Endothelial cell of umbilical vein (primary cell): ENCODE results near the gene SCGB3A1. TPM values are rescaled to one million over a fixed set of nuclear protein-coding genes. Genes with fewer than 3 reads are reported as not detected.

Experiments used
- BruUV-seq: library from RNA; stranded (reverse); fragments of 400-500 nt; replicated peaks from 2 replicates; lab custom pipeline; 2021; lab: Mats Ljungman, UMichigan
- CTCF ChIA-PET: fragments of 300-600, 350-600 bp; sonication (Branson Sonifier 250); formaldehyde crosslinking; loops from one replicate; lab custom pipeline; 2021; ENCODE audit warnings: antibody characterized with exemption, inconsistent platforms; lab: Charles Lee
- POLR2A ChIA-PET: fragments of 300-600, 350-600 bp; sonication (Branson Sonifier 250); formaldehyde crosslinking; loops from one replicate; lab custom pipeline; 2021; ENCODE audit warnings: antibody characterized with exemption, inconsistent platforms; lab: Charles Lee
- DNase-seq: peaks from one replicate; pipeline ENCODE4 v3.0.0-alpha.2; 2011; ENCODE audit warnings: low read depth, low spot score
- FAIRE-seq: peaks from 2 replicates; lab custom pipeline; 2011; peaks lifted over from hg19 to GRCh38; lab: Jason Lieb, UNC
- H2AFZ ChIP-seq: 2 replicates; pipeline ENCODE4 v1.6.0; 2012; ENCODE audit warnings: low read depth, low read length, control low read depth, inconsistent platforms
- H3K27ac ChIP-seq: 2 replicates; pipeline ENCODE4 v1.5.1; 2011; ENCODE audit warnings: low read depth, mild to moderate bottlenecking, control low read depth, low read length, moderate library complexity; ENCODE audit not compliant: insufficient read depth
- H3K27me3 ChIP-seq, 2 experiments: 2 replicates each; pipeline versions ENCODE4 v1.6.0 to v1.6.1; 2011; ENCODE audit warnings: low read length in 2 of 2, mixed read lengths in 1 of 2; ENCODE audit not compliant: control insufficient read depth in 2 of 2, insufficient read depth in 2 of 2
- H3K36me3 ChIP-seq, 2 experiments: 2 replicates in 1 of 2; 3 replicates in 1 of 2; pipeline ENCODE4 v1.5.1; 2011; ENCODE audit warnings: low read length in 2 of 2, mild to moderate bottlenecking in 1 of 2, moderate library complexity in 1 of 2; ENCODE audit not compliant: control insufficient read depth in 2 of 2, insufficient read depth in 2 of 2; ENCODE audit errors: extremely low read depth in 1 of 2
- H3K4me1 ChIP-seq: 3 replicates; pipeline ENCODE4 v1.5.1; 2011; ENCODE audit warnings: mild to moderate bottlenecking, low read length; ENCODE audit not compliant: control insufficient read depth, insufficient read depth; ENCODE audit errors: extremely low read depth
- H3K4me2 ChIP-seq: 2 replicates; pipeline ENCODE4 v1.6.1; 2011; ENCODE audit warnings: low read length, control low read depth, mixed read lengths; ENCODE audit not compliant: insufficient read depth
- H3K4me3 ChIP-seq, 3 experiments: fragments of 200-600 bp in 1 of 3; sonication (generic), shearing (Covaris generic) in 1 of 3; replicated peaks in 1 of 3; 2 replicates each; pipeline ENCODE4 v1.5.1; 2011 to 2016; ENCODE audit warnings: control low read depth in 3 of 3, low read length in 3 of 3, mild to moderate bottlenecking in 2 of 3, inconsistent platforms in 1 of 3, low read depth in 1 of 3, moderate library complexity in 1 of 3; ENCODE audit not compliant: insufficient read depth in 1 of 3
- H3K79me2 ChIP-seq: 2 replicates; pipeline ENCODE4 v1.6.0; 2012; ENCODE audit warnings: low read length, inconsistent platforms; ENCODE audit not compliant: control insufficient read depth, insufficient read depth
- H3K9ac ChIP-seq: replicated peaks from 2 replicates; pipeline ENCODE3; 2011; ENCODE audit warnings: low read length, control low read depth; ENCODE audit not compliant: insufficient read depth; ENCODE audit errors: extremely low read depth
- H3K9me1 ChIP-seq: replicated peaks from 3 replicates; pipeline ENCODE4 v1.6.0; 2011; ENCODE audit warnings: mild to moderate bottlenecking, low read length; ENCODE audit not compliant: control insufficient read depth, insufficient read depth; ENCODE audit errors: extremely low read depth
- H3K9me3 ChIP-seq: replicated peaks from 2 replicates; pipeline ENCODE4 v1.5.1; 2012; ENCODE audit warnings: low read length, inconsistent platforms; ENCODE audit not compliant: control insufficient read depth, insufficient read depth
- H4K20me1 ChIP-seq: replicated peaks from 2 replicates; pipeline ENCODE3; 2011; ENCODE audit warnings: mild to moderate bottlenecking, low read length; ENCODE audit not compliant: control insufficient read depth, insufficient read depth; ENCODE audit errors: extremely low read depth
- CTCF ChIP-seq, 2 donors: IDR thresholded peaks; 1 replicate in 1 of 2; 2 replicates in 1 of 2; pipeline ENCODE4 v1.5.1; 2011; ENCODE audit warnings: low read length in 2 of 2, mild to moderate bottlenecking in 2 of 2, moderate library complexity in 2 of 2, control low read depth in 1 of 2, inconsistent platforms in 1 of 2, low read depth in 1 of 2; ENCODE audit not compliant: insufficient read depth in 1 of 2; ENCODE audit errors: extremely low read depth in 1 of 2
- EZH2 ChIP-seq: IDR thresholded peaks from 2 replicates; pipeline ENCODE4 v1.6.1; 2012; ENCODE audit warnings: borderline replicate concordance, low read depth, mild to moderate bottlenecking, moderate library complexity, low read length, inconsistent platforms; ENCODE audit not compliant: severe bottlenecking
- FOS ChIP-seq: IDR thresholded peaks from 2 replicates; pipeline ENCODE4 v1.6.1; 2011; ENCODE audit warnings: mild to moderate bottlenecking, low read length, moderate library complexity, borderline replicate concordance; ENCODE audit not compliant: insufficient read depth
- GATA2 ChIP-seq: IDR thresholded peaks from 2 replicates; pipeline ENCODE4 v1.7.0; 2011; ENCODE audit warnings: low read depth, mild to moderate bottlenecking, moderate library complexity, mixed read lengths, low read length; ENCODE audit not compliant: insufficient read length, insufficient read depth
- MAX ChIP-seq: IDR thresholded peaks from 2 replicates; pipeline ENCODE4 v1.6.1; 2011; ENCODE audit not compliant: insufficient read depth, insufficient read length
- MYC ChIP-seq: IDR thresholded peaks from one replicate; pipeline ENCODE4 v1.6.1; 2011; ENCODE audit warnings: mild to moderate bottlenecking, low read depth, low read length
- POLR2AphosphoS5 ChIP-seq: IDR thresholded peaks from 2 replicates; pipeline ENCODE4 v1.6.1; 2012; ENCODE audit warnings: low read depth, mild to moderate bottlenecking, control low read depth, low read length, moderate library complexity; ENCODE audit not compliant: insufficient read depth
- dilution Hi-C: fragments of 300-500 bp; cut with MboI; formaldehyde crosslinking; loops from one replicate; pipeline ENCODE4 v1.15.0; 2019; ENCODE audit warnings: low sequenced_read_pairs; ENCODE audit not compliant: extremely low pct_ligation_motif_present
- intact Hi-C: fragments of 100-400 bp; cut with micrococcal nuclease; formaldehyde crosslinking; loops from one replicate; pipeline ENCODE4 v1.10.0; 2022
- polyA plus RNA-seq, 4 experiments: library from polyadenylated mRNA; depleted of rRNA in 3 of 4; stranded (reverse) in 3 of 4; unstranded in 1 of 4; fragments of >200 nt; gene quantifications; 2 replicates each; pipeline versions ENCODE4 v1.2.1 to v1.2.3, GENCODE V29; 2011 to 2012; ENCODE audit warnings: missing spikeins in 1 of 4
- total RNA-seq: library from RNA; stranded (reverse); gene quantifications from 2 replicates; pipeline ENCODE4 v1.2.3, GENCODE V29; 2021

The SCGB3A1 gene
- total and polyA plus RNA-seq, 2 donors (not counting 3 experiments of a cell fraction or from before 2014, with no cell fraction given) = 0.73 TPM; not detected in 1

- H3K79me2 ChIP-seq = no peaks in the 10 kb centered on the region
- intact Hi-C loops (no loop called here), dilution Hi-C loops (no loop called here)
- H3K4me1 ChIP-seq = no peaks in the 10 kb centered on the region
- no peak overlapping the region for H3K4me2 ChIP-seq
- ChIA-PET POLR2A (interaction anchor here (0.6 kb wide), 1 partner anchor 905 kb away, joined by 3 read pairs; no protein-coding TSS in a partner anchor), CTCF (interaction anchor here (1.3 kb wide), 1 partner anchor 14 kb away, joined by 3 read pairs; no protein-coding TSS in a partner anchor)
- H3K9me3 ChIP-seq = no peaks in the 10 kb centered on the region
- H3K9ac ChIP-seq = no peak overlapping the region
- H3K27me3 ChIP-seq = peaks cover 21 to 35% of the 10 kb centered on the region in 2 experiments
- TF ChIP-seq EZH2 (no peak), CTCF (IDR thresholded peaks at IDR 0.05; ENCODE audit: extremely low read depth in 1 of 2, insufficient read depth in 1 of 2, low read depth in 1 of 2, low read length in 2 of 2) (no peak), MYC (no peak), GATA2 (no peak), POLR2AphosphoS5 (no peak), FOS (no peak), MAX (no peak)
- H4K20me1 ChIP-seq = no peaks in the 10 kb centered on the region
- no peak overlapping the region for H2AFZ ChIP-seq
- no peak for FAIRE-seq
- no peak overlapping the region for H3K27ac ChIP-seq
- H3K9me1 ChIP-seq = no peaks in the 10 kb centered on the region
- no TSS peak for BruUV-seq
- H3K4me3 ChIP-seq = no peak overlapping the region
- no peak for DNase-seq
- H3K36me3 ChIP-seq = no peaks in the 10 kb centered on the region
Observed at GRCh38 chr5:180592176-180592575, 877 bp upstream of the SCGB3A1 start.
